Activated CD4-positive, alpha-beta T cell treated with anti-CD3 and anti-CD28 coated beads, Interleukin-2, amount 50 U/mL, for 48 hours (primary cell): ENCODE data around the gene NT5C2.
"Not testable (repeated sequence)": the region's sequence is repeated elsewhere in the genome, so short reads cannot be mapped to it uniquely, and the experiment has no call there.

ENCODE experiments used
- DNase-seq, 2 experiments: peaks; one replicate each; pipeline ENCODE4 v3.0.0-alpha.2; 2020

NT5C2 gene

GRCh38 chr10:103199488-103199887 lies 6.4 kb upstream of the NT5C2 start:
- DNase-seq: no peak

- no peak for DNase-seq
Measured at GRCh38 chr10:103198648-103199047, 5.6 kb upstream of the NT5C2 start.

- no peak for DNase-seq
Measured at GRCh38 chr10:103197903-103198302, 4.8 kb upstream of the NT5C2 start.

DNA sequence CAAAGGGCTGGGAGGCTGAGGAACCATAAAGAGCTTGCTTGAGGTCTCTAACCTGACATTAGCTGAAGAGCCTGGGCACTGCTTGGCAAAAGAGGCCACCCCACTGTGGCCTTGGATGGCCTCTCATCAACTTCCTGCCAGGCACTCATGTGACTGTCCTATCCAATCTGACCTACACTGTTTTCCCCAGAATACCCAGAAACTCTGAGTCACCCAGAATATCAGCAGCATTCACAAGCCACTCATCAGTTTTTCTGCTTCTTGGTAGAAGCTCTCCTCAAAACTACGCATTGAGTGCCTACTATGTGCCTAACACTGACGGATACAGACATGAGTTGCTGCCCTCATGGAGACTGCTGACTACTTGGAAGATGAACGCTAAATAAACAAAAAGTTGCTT lies 4.1 kb upstream of the NT5C2 start:
- peak; percentile 19 to 39 for DNase-seq

DNA sequence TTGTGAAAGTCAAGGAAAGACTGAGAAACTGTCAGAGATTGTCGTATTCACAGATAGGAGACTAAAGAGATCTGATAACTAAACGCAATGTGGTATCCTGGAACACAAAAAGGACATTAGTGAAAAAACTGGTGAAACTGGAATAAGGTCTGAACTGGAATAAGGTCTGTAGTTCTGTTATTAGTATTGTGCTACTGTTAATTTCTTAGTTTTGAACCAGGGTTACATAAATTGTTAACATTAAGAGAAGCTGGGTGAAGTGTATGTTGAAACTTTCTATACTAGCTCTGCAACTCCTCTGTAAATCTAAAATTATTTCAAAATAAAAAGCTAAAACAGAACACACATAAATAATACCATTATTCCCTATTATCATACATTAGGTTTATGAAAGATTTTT lies 3.4 kb upstream of the NT5C2 start:
- no peak for DNase-seq

DNA sequence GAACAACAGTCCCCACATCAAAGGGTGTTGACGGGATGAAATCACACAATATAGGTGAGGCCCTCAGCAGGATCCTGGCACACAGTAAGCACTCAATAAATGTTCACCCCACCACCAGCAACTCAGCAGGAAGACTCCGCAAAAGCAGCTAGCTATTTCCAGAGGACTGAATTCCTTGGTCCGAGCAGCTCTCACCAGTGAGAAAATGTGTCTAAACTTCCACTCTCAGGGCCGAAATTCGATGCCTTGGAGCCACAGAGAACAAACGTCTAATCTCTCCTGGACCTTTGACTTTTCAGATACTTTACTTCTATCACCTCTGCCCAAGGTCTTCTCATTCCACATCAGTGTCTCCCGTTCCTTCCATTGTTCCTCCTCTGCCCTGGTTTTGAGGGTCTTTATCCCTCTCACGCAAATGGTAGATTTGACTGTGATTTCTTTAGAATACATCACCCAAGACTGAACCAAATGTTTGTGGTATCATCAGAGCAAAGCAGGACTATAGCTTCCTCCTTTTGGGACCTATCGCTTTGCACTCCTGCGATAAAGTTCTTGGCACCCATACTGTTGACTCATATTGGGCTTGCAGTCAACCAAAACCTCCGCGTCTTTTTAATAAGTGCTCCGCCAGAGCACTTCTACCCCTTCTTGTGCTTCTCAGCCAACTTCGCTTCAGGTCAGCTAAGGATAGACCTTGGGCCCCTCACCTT lies 903 bp upstream of the NT5C2 start:
- no peak for DNase-seq

DNA sequence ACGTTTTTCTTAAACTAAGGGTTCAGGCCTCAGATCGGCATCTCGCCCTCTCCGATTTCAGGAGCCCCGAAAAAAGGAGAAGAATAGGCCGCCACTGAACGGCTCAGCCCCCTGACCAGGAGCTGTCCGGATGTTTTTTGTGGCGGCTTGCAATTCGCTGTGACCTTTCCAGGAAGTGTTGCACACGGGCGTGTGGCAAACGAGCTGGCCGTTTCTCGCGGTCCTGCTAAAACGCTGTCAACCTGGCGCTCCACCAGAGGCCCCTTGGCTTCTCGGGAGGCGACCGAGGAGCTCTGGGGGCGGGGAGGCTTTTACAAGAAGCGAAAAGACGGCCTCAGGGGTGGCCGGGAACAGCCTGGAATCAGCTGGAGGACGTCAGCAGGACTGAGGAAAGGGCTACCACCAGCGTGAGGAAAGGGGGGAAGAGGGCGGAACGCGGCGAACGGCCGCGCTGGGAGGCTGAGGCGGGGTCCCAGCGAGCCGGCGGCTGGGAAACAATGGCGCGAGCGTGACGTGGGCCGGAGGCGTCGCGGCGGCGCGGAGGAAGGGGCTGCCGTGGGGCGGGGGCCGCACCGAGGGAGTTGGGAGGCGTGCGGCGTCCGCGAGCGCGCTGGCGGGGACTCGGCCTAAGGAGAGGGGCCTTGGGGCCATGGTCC lies 493 bp downstream of the NT5C2 start:
- peak; percentile 63 to 71 for DNase-seq

DNA sequence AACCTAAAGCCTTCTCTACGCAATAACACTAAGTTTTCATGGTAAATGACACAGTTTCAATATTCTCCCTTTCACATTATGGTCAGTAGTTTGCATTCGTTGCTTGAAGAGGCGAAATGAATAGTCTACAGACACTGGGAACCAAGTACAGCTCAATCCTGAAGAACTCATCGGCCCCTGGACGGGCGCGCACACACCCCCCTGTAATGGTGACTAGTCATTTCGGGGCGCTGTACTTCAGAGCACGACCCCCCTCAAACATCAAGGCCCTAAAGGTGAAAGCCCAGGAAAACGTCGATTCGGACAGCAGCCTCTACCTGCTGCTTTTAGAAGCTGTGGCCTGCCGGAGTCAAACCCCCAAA lies 1.0 kb downstream of the NT5C2 start:
- DNase-seq: no peak

DNA sequence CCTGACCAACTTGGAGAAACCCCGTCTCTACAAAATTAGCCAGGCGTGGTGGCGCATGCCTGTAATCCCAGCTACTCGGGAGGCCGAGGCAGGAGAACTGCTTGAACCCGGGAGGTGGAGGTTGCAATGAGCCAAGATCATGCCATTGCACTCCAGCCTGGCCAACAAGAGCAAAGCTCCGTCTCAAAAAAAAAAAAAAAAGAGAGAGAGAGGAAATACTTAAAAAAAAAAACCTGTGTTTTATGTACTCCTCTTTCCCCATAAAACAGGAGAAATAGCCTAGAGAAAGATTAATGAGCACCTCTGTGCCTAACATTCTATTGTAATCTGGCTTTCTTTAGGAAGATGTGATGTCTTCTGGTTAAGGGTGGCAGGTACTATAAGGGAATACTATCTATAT lies 1.9 kb downstream of the NT5C2 start:
- DNase-seq: not testable (repeated sequence)

DNA sequence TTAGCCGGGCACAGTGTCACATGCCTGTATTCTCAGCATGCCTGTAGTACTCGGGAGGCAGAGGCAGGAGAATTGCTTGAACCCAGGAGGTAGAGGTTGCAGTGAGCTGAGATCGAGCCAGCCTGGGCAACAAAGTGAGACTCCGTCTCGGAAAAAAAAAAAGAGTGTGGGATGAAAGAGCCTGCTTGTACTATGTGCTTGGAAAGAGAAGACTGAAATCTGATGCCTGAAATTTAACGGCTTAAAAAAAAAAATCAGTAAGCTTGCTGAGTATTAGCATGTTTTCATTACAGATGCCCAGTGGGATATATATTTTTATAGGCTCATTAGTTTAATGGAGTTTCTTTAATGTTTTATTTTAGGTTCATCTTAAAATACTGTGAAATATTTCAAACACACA lies 4.2 kb downstream of the NT5C2 start:
- DNase-seq: no peak

GRCh38 chr10:103186128-103186527 lies 6.9 kb downstream of the NT5C2 start:
- DNase-seq: no peak

GRCh38 chr10:103184615-103185014 lies 8.5 kb downstream of the NT5C2 start:
- no peak for DNase-seq

DNA sequence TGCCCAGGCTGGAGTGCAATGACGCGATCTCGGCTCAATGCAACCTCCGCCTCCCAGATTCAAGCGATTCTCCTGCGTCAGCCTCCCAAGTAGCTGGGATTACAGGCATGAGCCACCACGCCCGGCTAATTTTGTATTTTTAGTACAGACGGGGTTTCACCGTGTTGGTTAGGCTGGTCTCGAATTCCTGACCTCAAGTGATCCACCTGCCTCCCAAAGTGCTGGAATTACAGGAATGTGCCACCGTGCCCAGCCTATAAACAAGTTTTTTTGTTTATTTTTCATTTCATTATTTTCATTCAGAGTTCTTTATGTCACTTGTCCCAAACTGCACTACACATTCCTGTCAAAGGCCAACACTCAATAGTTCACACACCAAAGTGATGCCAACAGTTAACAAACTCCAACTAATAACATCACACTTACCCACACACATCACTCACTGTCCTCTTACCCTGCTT lies 9.1 kb downstream of the NT5C2 start:
- DNase-seq: not testable (repeated sequence)

DNA sequence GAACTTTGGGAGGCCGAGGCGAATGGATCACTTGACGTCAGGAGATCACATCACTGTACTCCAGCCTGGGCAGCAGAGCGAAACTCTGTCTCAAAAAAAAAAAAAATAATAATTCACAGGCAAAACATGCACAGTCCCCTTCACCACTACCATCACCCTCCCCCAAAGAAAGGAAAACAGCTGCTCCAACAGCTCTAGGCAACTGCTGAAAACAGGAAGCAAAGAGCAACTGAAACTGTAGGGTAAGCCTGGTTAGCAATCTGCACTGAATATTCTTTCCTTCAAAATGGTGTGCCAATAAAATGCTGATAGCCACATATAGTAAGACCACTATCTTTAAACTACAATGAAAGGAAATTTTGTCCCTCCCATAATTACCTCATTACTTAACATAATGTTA lies 11.8 kb downstream of the NT5C2 start:
- DNase-seq: no peak

DNA sequence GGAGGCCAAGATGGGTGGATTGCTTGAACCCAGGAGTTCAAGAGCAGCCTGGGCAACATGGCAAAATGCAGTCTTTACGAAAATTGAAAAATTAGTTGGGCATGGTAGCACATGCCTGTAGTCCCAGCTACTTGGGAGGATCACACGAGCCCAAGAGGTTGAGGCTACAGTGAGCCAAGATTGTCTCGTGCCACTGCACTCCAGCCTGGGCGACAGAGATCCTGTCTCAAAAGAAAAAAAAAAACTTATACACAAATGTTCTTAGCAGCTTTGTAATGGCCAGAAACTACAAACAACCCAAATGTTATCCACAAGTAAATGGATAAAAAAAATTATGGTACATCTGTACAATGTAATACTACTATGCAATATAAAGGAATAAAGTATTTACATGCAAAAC lies 12.6 kb downstream of the NT5C2 start:
- DNase-seq: no peak

DNA sequence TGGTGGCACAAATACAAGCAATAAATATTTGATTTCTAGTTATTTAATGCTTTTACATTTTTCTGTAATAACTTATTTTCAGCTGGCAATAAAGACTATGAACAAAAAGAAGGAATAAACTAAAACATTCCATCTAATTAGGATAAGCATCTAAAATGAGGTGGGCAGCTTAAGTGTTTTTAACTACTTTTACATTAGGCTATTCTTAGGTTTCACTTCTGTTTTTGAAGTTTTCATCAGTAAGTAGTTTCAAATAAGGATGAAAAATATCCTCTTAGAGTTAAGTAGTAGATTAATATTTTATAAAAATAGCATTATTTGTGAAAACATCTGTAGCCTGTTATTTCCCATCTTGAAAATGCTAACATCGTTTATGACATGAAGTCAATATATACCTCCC lies 15.9 kb downstream of the NT5C2 start:
- DNase-seq: no peak

- DNase-seq: no peak
Measured at GRCh38 chr10:103175580-103176285, 17.3 kb downstream of the NT5C2 start.

DNA sequence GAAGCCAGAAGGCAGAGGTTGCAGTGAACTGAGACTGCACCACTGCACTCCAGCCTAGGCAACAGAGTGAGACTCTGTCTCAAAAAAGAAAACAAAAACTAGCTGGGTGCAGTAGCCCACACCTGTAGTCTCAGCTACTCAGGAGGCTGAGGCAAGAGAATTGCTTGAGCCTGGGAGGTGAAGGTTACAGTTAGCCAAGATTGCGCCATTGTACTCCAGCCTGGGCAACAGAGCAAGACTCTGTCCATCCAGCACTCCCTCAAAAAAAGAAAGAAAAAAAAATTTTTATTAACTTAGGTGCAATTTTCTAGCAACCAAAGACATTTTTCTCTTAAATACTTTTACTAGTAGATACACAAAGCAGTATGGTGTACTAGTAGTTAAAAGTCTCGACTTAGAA lies 18.7 kb downstream of the NT5C2 start:
- DNase-seq: not testable (repeated sequence)

DNA sequence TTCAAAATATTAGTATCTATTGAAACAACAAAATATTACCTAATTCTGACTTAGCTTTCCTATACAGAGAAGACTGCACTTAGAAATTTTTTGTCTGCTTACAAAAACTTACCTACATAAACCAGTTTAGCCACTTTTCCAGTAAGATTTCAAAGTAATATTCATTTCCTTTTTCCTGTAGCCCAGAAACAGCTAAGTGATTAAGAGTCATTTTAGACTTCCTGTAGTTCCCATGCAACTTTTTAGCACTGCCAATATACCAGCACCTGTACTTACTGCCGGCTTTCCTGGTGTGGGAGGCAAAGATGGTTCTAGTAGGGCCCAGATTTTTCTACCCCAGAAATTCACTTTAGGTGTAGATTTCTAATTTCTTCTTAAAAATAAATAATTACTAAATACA lies 21.8 kb downstream of the NT5C2 start:
- DNase-seq: no peak

DNA sequence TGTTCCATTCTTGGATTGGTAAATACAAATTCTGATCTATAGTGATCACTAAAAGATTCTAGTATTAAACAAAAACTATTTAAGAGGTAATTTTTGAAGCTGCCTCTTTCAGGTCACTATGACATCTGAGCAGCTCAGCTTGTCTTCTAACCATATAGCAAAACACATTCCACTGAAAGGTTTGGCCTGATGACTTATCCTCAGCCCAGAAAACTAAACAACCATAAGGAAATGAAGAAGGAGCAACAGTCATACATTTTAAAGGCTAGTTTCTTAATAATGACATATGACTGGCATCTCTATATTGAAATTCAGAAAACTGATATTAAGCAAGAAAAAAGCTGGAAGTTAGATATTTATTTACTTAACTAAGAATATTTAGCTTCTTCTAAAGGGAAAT lies 24.6 kb downstream of the NT5C2 start:
- no peak for DNase-seq

- not testable (repeated sequence) for DNase-seq
Measured at GRCh38 chr10:103167554-103167953, 25.5 kb downstream of the NT5C2 start.

DNA sequence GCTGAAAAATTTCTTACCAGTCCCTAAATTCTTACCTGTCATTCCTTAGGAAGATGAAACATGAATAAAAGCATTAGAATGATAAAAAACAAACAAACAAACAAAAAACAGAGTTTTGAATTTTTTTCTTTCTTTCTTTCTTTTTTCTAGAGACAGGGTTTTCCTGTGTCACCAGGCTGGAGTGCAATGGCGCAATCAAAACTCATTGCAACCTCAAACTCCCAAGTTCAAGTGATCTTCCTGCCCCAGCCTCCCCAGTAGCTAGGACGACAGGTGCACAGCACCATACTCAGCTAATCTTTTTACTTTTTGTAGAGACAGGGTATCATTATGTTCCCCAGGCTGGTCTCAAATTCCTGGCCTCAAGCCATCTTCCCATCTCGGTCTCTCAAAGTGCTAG lies 26.5 kb downstream of the NT5C2 start:
- DNase-seq: no peak

DNA sequence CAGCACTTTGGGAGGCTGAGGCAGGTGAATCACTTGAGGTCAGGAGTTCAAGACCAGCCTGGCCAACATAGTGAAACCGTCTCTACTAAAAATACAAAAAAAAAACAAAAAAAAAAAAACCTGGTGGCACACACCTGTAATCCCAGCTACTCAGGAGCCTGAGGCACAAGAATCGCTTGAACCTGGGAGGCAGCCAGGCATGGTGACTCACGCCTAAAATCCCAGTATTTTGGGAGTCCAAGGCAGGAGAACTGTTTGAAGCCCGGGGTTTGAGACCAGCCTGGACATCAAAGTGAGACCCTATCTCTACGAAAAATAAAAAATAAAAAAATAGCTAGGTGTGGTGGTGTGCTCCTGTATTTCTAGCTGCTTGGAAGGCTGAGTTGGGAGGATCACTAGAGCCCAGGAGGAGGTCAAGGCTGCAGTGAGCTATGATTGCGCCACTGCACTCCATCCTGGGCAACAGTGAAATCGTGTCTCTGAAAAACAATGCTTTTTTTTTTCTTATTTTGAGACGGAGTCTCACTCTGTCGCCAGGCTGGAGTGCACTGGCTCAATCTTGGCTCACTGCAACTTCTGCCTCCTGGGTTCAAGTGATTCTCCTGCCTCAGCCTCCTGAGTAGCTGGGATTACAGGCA lies 29.2 kb downstream of the NT5C2 start:
- DNase-seq: not testable (repeated sequence)

GRCh38 chr10:103157246-103157645 lies 35.8 kb downstream of the NT5C2 start:
- DNase-seq: no peak
